Endodermal cell (in vitro differentiated cells): ENCODE measurements around the gene PARS2. TPM values are rescaled to one million over a fixed set of nuclear protein-coding genes. Genes with fewer than 3 reads are reported as not detected.
A peak's percentile ranks its signal among the peaks of the same experiment; 100 is the strongest.

ENCODE experiments used
- DNase-seq: peaks from one replicate; pipeline ENCODE4 v3.0.0-alpha.2; 2017
- H3K27ac ChIP-seq: 2 replicates; pipeline ENCODE4 v1.5.1; 2013; ENCODE audit warnings: mild to moderate bottlenecking, low read depth, low read length, moderate library complexity
- H3K27me3 ChIP-seq: 2 replicates; pipeline ENCODE4 v1.6.1; 2013; ENCODE audit warnings: mild to moderate bottlenecking, low read length, moderate library complexity; ENCODE audit not compliant: insufficient read depth, control insufficient read depth, poor library complexity, severe bottlenecking
- H3K36me3 ChIP-seq: 2 replicates; pipeline ENCODE4 v1.7.0; 2013; ENCODE audit warnings: mild to moderate bottlenecking, low read length, moderate library complexity; ENCODE audit not compliant: control insufficient read depth, insufficient read depth
- H3K4me1 ChIP-seq: one replicate; pipeline ENCODE4 v1.7.0; 2013; ENCODE audit warnings: low read length; ENCODE audit not compliant: control insufficient read depth, insufficient read depth
- H3K4me3 ChIP-seq: 2 replicates; pipeline ENCODE4 v1.5.1; 2013; ENCODE audit warnings: mild to moderate bottlenecking, low read length, moderate library complexity
- H3K9ac ChIP-seq: 2 replicates; pipeline ENCODE4 v1.6.1; 2013; ENCODE audit warnings: mild to moderate bottlenecking, low read length, moderate library complexity; ENCODE audit not compliant: poor library complexity, severe bottlenecking; ENCODE audit errors: extremely low read depth
- H3K9me3 ChIP-seq: 2 replicates; pipeline ENCODE4 v1.6.1; 2013; ENCODE audit warnings: mild to moderate bottlenecking, low read length, moderate library complexity; ENCODE audit not compliant: control insufficient read depth
- H3K27ac Mint-ChIP-seq: 2 replicates; pipeline ENCODE4 v1.8.0; 2020; ENCODE audit warnings: mixed read lengths
- H3K27me3 Mint-ChIP-seq: 2 replicates; pipeline ENCODE4 v1.8.0; 2021; ENCODE audit warnings: mild to moderate bottlenecking, mixed read lengths; ENCODE audit not compliant: insufficient read depth
- H3K36me3 Mint-ChIP-seq: 2 replicates; pipeline ENCODE4 v1.8.0; 2020; ENCODE audit warnings: low read depth, mixed read lengths
- H3K4me1 Mint-ChIP-seq: 2 replicates; pipeline ENCODE4 v1.8.0; 2020; ENCODE audit warnings: mixed read lengths
- H3K4me3 Mint-ChIP-seq: 2 replicates; pipeline ENCODE4 v1.8.0; 2020; ENCODE audit warnings: mild to moderate bottlenecking, moderate library complexity, mixed read lengths
- H3K9me3 Mint-ChIP-seq: 2 replicates; pipeline ENCODE4 v1.8.0; 2020; ENCODE audit warnings: mild to moderate bottlenecking, mixed read lengths
- WGBS, 2 experiments: methylation state at CpG; one replicate each; pipeline versions ENCODE4 v1.1.5 to v1.1.7; 2013; ENCODE audit warnings: missing lambda C conversion rate in 2 of 2, mixed read lengths in 1 of 2; ENCODE audit not compliant: insufficient coverage in 1 of 2, insufficient read length in 1 of 2; 5-methylcytosine and 5-hydroxymethylcytosine counted together
- total RNA-seq, 2 donors: library from RNA; stranded (reverse); fragmentation: NEBNext Ultra II Directional in 1 of 2; extraction: Animal tissue kit (Norgen Biotek cat#: 25700) in 1 of 2; gene quantifications; 2 replicates in 1 of 2; 3 replicates in 1 of 2; pipeline ENCODE4 v1.2.1, GENCODE V29; 2021
- TF ChIP-seq, protein P1 (sequence below): fragments of 200-600 bp; sonication (generic); conservative IDR thresholded peaks from 2 replicates; pipeline ENCODE4 v1.5.0; 2021; ENCODE audit warnings: antibody characterized with exemption, mild to moderate bottlenecking

Gene PARS2
- total RNA-seq, 2 donors from 2014 or later: 8.9 to 9.1 TPM

DNA sequence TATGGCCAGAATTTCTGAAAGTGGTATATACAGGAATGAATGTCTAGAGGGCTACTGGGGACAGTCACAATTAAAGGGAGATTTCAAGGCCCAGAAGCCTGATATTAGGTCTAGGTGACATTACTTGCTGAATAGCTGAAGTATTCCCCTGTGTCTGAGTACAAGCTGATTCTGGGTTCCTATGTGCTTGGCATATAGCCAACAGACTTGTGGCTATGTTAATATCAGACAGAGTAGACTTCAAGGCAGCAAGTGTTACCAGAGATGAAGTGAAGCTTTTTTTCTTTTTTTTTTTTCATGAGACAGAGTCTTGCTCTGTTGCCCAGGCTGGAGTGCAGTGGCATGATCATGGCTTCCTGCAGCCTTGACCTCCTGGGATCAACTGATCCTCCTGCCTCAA, 40.3 kb downstream of the PARS2 start:
- Mint-ChIP-seq H3K27me3 (no peaks in the 10 kb centered on the region), H3K4me1 (no peaks in the 10 kb centered on the region), H3K36me3 (peaks cover 90% of the 10 kb centered on the region), H3K27ac (no peak overlapping the region), H3K4me3 (no peak overlapping the region), H3K9me3 (peaks cover 18% of the 10 kb centered on the region)
- TF ChIP-seq, protein P1, sequence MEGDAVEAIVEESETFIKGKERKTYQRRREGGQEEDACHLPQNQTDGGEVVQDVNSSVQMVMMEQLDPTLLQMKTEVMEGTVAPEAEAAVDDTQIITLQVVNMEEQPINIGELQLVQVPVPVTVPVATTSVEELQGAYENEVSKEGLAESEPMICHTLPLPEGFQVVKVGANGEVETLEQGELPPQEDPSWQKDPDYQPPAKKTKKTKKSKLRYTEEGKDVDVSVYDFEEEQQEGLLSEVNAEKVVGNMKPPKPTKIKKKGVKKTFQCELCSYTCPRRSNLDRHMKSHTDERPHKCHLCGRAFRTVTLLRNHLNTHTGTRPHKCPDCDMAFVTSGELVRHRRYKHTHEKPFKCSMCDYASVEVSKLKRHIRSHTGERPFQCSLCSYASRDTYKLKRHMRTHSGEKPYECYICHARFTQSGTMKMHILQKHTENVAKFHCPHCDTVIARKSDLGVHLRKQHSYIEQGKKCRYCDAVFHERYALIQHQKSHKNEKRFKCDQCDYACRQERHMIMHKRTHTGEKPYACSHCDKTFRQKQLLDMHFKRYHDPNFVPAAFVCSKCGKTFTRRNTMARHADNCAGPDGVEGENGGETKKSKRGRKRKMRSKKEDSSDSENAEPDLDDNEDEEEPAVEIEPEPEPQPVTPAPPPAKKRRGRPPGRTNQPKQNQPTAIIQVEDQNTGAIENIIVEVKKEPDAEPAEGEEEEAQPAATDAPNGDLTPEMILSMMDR: no peak
- no peak overlapping the region for H3K4me3 ChIP-seq
- no peak for DNase-seq
- no peaks in the 10 kb centered on the region for H3K27me3 ChIP-seq
- H3K9me3 ChIP-seq: peaks cover 24% of the 10 kb centered on the region
- no peak overlapping the region for H3K27ac ChIP-seq
- H3K4me1 ChIP-seq: no peaks in the 10 kb centered on the region
- H3K9ac ChIP-seq: no peak overlapping the region
- peaks cover 98% of the 10 kb centered on the region for H3K36me3 ChIP-seq

DNA sequence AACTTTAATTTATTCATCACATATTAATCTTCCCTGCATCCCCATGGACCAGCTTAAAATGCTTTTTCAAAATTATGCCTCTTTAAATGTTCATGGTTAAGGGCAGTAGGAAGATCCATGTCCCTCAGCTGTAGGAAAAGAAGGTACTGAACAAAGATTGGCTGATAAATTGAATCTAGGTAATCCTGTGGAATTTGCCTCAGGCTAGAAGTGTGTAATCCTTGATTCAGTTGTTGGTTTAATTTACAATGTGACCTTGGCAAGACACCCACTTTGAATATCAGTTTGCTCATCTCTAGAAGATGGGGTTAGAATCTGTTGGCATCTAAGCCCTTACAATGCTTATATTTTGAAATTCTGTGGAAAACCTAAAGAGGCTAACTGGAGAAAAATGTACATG, 42.6 kb downstream of the PARS2 start:
- Mint-ChIP-seq H3K27me3 (no peaks in the 10 kb centered on the region), H3K4me1 (no peaks in the 10 kb centered on the region), H3K27ac (no peak overlapping the region), H3K4me3 (no peak overlapping the region), H3K9me3 (peaks cover 18% of the 10 kb centered on the region), H3K36me3 (peaks cover 80% of the 10 kb centered on the region)
- Histone ChIP-seq H3K9ac (no peak overlapping the region), H3K27me3 (no peaks in the 10 kb centered on the region), H3K4me1 (no peaks in the 10 kb centered on the region), H3K9me3 (peaks cover 24% of the 10 kb centered on the region), H3K27ac (no peak overlapping the region), H3K4me3 (no peak overlapping the region), H3K36me3 (peaks cover 88% of the 10 kb centered on the region)
- DNase-seq: no peak
- TF ChIP-seq, protein P1: no peak

DNA sequence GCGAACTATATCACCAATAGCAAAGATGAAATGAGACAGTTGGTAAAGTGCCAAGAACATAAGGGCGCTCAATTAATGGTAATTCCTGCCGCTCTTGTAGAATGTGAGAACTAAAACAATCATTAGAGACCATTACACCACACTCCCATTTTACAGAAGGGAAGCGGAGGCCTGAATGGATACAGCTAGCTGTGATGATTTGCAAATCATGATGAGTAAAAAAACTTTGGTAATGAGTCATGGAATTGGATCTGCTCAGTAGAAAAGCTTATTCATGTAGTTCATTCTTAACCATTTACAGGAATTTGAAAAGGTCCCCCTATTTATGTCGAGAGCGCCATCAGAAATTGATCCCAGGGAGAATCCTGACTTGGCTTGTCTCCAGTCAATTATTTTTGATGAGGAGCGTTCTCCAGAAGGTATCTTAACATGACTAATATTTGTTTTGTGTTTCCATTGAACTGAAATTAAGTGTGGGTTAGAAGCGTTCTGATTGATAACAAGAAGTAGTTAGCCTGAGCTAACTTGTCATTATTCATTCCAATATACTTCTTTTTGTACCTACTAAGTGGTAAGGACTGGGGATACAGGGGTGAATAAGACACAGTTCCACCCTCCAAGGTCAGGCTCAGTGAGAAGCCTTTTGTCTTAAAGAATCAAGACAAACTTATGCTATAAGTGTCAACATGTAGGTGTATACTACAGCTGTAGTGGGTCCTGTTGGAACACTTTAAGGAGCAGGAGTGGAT, 47.9 kb downstream of the PARS2 start:
- H3K9ac ChIP-seq: peak overlapping the region; percentile 73
- Mint-ChIP-seq H3K4me1 (peaks cover 9% of the 10 kb centered on the region), H3K9me3 (no peaks in the 10 kb centered on the region), H3K36me3 (peaks cover 29% of the 10 kb centered on the region), H3K27me3 (peaks cover 13% of the 10 kb centered on the region), H3K4me3 (peak overlapping the region; percentile 93), H3K27ac (peak overlapping the region; percentile 91)
- no peak for DNase-seq
- H3K27ac ChIP-seq: no peak overlapping the region
- 52 to 100% methylated on average over 3 to 8 of the region's 8 CpGs for WGBS, 2 experiments
- peaks cover 35% of the 10 kb centered on the region for H3K36me3 ChIP-seq
- peaks cover 24% of the 10 kb centered on the region for H3K27me3 ChIP-seq
- no peaks in the 10 kb centered on the region for H3K4me1 ChIP-seq
- peak overlapping the region; percentile 91 for H3K4me3 ChIP-seq
- H3K9me3 ChIP-seq: no peaks in the 10 kb centered on the region
- TF ChIP-seq, protein P1: no peak
